Type B pancreatic cell (in vitro differentiated cells): ENCODE measurements around the gene PRKD3. TPM values are rescaled to one million over a fixed set of nuclear protein-coding genes. Genes with fewer than 3 reads are reported as not detected.
A peak's percentile ranks its signal among the peaks of the same experiment; 100 is the strongest.

ENCODE experiments used
- DNase-seq: peaks from one replicate; pipeline ENCODE4 v3.0.0; 2021; ENCODE audit warnings: mixed read lengths; ENCODE audit not compliant: unreplicated experiment; ENCODE audit errors: extremely low spot score
- H3K27ac Mint-ChIP-seq: 2 replicates; pipeline ENCODE4 v1.8.0; 2021; ENCODE audit warnings: mild to moderate bottlenecking, mixed read lengths
- H3K27me3 Mint-ChIP-seq: 2 replicates; pipeline ENCODE4 v1.8.0; 2021; ENCODE audit warnings: mixed read lengths
- H3K36me3 Mint-ChIP-seq: 2 replicates; pipeline ENCODE4 v1.8.0; 2021; ENCODE audit warnings: mixed read lengths
- H3K4me1 Mint-ChIP-seq: one replicate; pipeline ENCODE4 v1.8.0; 2021; ENCODE audit warnings: mixed read lengths; ENCODE audit not compliant: unreplicated experiment
- H3K4me3 Mint-ChIP-seq: 2 replicates; pipeline ENCODE4 v1.8.0; 2021; ENCODE audit warnings: mild to moderate bottlenecking, mixed read lengths
- H3K9me3 Mint-ChIP-seq: 2 replicates; pipeline ENCODE4 v1.8.0; 2021; ENCODE audit warnings: mixed read lengths
- CTCF ChIP-seq: fragments of 200-600 bp; sonication (generic); conservative IDR thresholded peaks from 2 replicates; pipeline ENCODE4 v1.5.0; 2021; ENCODE audit warnings: antibody characterized with exemption, mild to moderate bottlenecking
- total RNA-seq: library from RNA; stranded (reverse); gene quantifications from 2 replicates; pipeline ENCODE4 v1.2.1, GENCODE V29; 2021; ENCODE audit warnings: low replicate concordance

Gene PRKD3
- total RNA-seq, 1 donor from 2014 or later = 39.5 TPM

- no peaks in the 10 kb centered on the region for H3K27me3 Mint-ChIP-seq
- H3K4me3 Mint-ChIP-seq = no peak overlapping the region
These were observed 9.3 kb downstream of the PRKD3 start for GRCh38 chr2:37315364-37315763.

GRCh38 chr2:37307500-37307899 lies 17.1 kb downstream of the PRKD3 start:
- H3K36me3 Mint-ChIP-seq = peaks cover 14% of the 10 kb centered on the region
- no peaks in the 10 kb centered on the region for H3K27me3 Mint-ChIP-seq
- no peaks in the 10 kb centered on the region for H3K9me3 Mint-ChIP-seq
- no peak for DNase-seq
- H3K27ac Mint-ChIP-seq = no peak overlapping the region
- no peak for TF ChIP-seq CTCF
- peaks cover 17% of the 10 kb centered on the region for H3K4me1 Mint-ChIP-seq
- no peak overlapping the region for H3K4me3 Mint-ChIP-seq

More at GRCh38 chr2:37315364-37315763, 9.3 kb downstream of the PRKD3 start:
- H3K36me3 Mint-ChIP-seq = peaks cover 22% of the 10 kb centered on the region
- H3K9me3 Mint-ChIP-seq = no peaks in the 10 kb centered on the region
- H3K27ac Mint-ChIP-seq = no peak overlapping the region
- DNase-seq = no peak
- peaks cover 31% of the 10 kb centered on the region for H3K4me1 Mint-ChIP-seq
- TF ChIP-seq CTCF = no peak

GRCh38 chr2:37306024-37306423 lies 18.6 kb downstream of the PRKD3 start:
- DNase-seq = no peak
- no peaks in the 10 kb centered on the region for H3K9me3 Mint-ChIP-seq
- H3K4me3 Mint-ChIP-seq = no peak overlapping the region
- no peaks in the 10 kb centered on the region for H3K27me3 Mint-ChIP-seq
- peaks cover 15% of the 10 kb centered on the region for H3K36me3 Mint-ChIP-seq
- H3K27ac Mint-ChIP-seq = peak overlapping the region; percentile 21
- no peak for TF ChIP-seq CTCF
- H3K4me1 Mint-ChIP-seq = peaks cover 24% of the 10 kb centered on the region

GRCh38 chr2:37302701-37303252 lies 21.9 kb downstream of the PRKD3 start:
- DNase-seq = no peak
- Mint-ChIP-seq H3K9me3 (no peaks in the 10 kb centered on the region), H3K4me1 (peaks cover 24% of the 10 kb centered on the region), H3K27ac (no peak overlapping the region), H3K36me3 (peaks cover 14% of the 10 kb centered on the region), H3K4me3 (no peak overlapping the region), H3K27me3 (no peaks in the 10 kb centered on the region)
- TF ChIP-seq CTCF = no peak

GRCh38 chr2:37301408-37301807 lies 23.2 kb downstream of the PRKD3 start:
- H3K4me1 Mint-ChIP-seq = peaks cover 15% of the 10 kb centered on the region
- DNase-seq = no peak
- H3K27me3 Mint-ChIP-seq = no peaks in the 10 kb centered on the region
- no peak overlapping the region for H3K27ac Mint-ChIP-seq
- H3K9me3 Mint-ChIP-seq = no peaks in the 10 kb centered on the region
- H3K36me3 Mint-ChIP-seq = peaks cover 14% of the 10 kb centered on the region
- TF ChIP-seq CTCF = no peak
- no peak overlapping the region for H3K4me3 Mint-ChIP-seq

- no peaks in the 10 kb centered on the region for H3K9me3 Mint-ChIP-seq
- no peak overlapping the region for H3K4me3 Mint-ChIP-seq
- H3K27ac Mint-ChIP-seq = no peak overlapping the region
- TF ChIP-seq CTCF = no peak
- H3K4me1 Mint-ChIP-seq = peaks cover 10% of the 10 kb centered on the region
- peaks cover 14% of the 10 kb centered on the region for H3K36me3 Mint-ChIP-seq
- no peaks in the 10 kb centered on the region for H3K27me3 Mint-ChIP-seq
- no peak for DNase-seq
These were observed 24.1 kb downstream of the PRKD3 start for GRCh38 chr2:37300578-37300977.
